ENCODE results near the gene XXYLT1.
"Not testable (repeated sequence)": the region's sequence is repeated elsewhere in the genome, so short reads cannot be mapped to it uniquely, and the experiment has no call there.

XXYLT1 gene

GRCh38 chr3:195087840-195088601 lies 182.9 kb downstream of the XXYLT1 start:
- not testable (repeated sequence) for DNase-seq

- DNase-seq = no peak
Observed at GRCh38 chr3:195087328-195087727, 183.6 kb downstream of the XXYLT1 start.

GRCh38 chr3:195086885-195087284 lies 184.1 kb downstream of the XXYLT1 start:
- DNase-seq = no peak

GRCh38 chr3:195086341-195086740 lies 184.6 kb downstream of the XXYLT1 start:
- DNase-seq = no peak

- DNase-seq = no peak
Observed at GRCh38 chr3:195085356-195086130, 185.4 kb downstream of the XXYLT1 start.

GRCh38 chr3:195084746-195085145 lies 186.2 kb downstream of the XXYLT1 start:
- no peak for DNase-seq

- no peak for DNase-seq
Observed at GRCh38 chr3:195083659-195084058, 187.3 kb downstream of the XXYLT1 start.

GRCh38 chr3:195082811-195083210 lies 188.1 kb downstream of the XXYLT1 start:
- DNase-seq = no peak

- no peak for DNase-seq
Observed at GRCh38 chr3:195081242-195081963, 189.6 kb downstream of the XXYLT1 start.

GRCh38 chr3:195080571-195081151 lies 190.3 kb downstream of the XXYLT1 start:
- DNase-seq = no peak

- no peak for DNase-seq
Observed at GRCh38 chr3:195080125-195080524, 190.8 kb downstream of the XXYLT1 start.

GRCh38 chr3:195079636-195080035 lies 191.3 kb downstream of the XXYLT1 start:
- DNase-seq = no peak

- no peak for DNase-seq
Observed at GRCh38 chr3:195078891-195079440, 192.0 kb downstream of the XXYLT1 start.

- DNase-seq = no peak
Observed at GRCh38 chr3:195077611-195078540, 193.1 kb downstream of the XXYLT1 start.

- no peak for DNase-seq
Observed at GRCh38 chr3:195076981-195077610, 193.9 kb downstream of the XXYLT1 start.

GRCh38 chr3:195075941-195076875 lies 194.8 kb downstream of the XXYLT1 start:
- no peak for DNase-seq

GRCh38 chr3:195075199-195075940 lies 195.6 kb downstream of the XXYLT1 start:
- no peak for DNase-seq

GRCh38 chr3:195073866-195074860 lies 196.8 kb downstream of the XXYLT1 start:
- no peak for DNase-seq
